Fibroblast of villous mesenchyme (primary cell): ENCODE results near the gene NT5C1B. TPM values are rescaled to one million over a fixed set of nuclear protein-coding genes. Genes with fewer than 3 reads are reported as not detected.

ENCODE experiments used
- DNase-seq: peaks from one replicate; pipeline ENCODE4 v3.0.0-alpha.2; 2010; ENCODE audit warnings: low read depth
- H3K4me3 ChIP-seq: 2 replicates; pipeline ENCODE4 v1.5.1; 2011; ENCODE audit warnings: low read depth, mild to moderate bottlenecking, low read length
- total RNA-seq: library from RNA; depleted of rRNA; stranded (reverse); fragments of >200 nt; gene quantifications from 2 replicates; pipeline ENCODE4 v1.2.3, GENCODE V29; 2012
- TF ChIP-seq, protein P1 (sequence below): IDR thresholded peaks from 2 replicates; pipeline ENCODE4 v1.5.1; 2012; ENCODE audit warnings: low read depth, mild to moderate bottlenecking, low read length; ENCODE audit not compliant: insufficient read depth

The NT5C1B gene
- total RNA-seq, 1 donor: not detected

DNA sequence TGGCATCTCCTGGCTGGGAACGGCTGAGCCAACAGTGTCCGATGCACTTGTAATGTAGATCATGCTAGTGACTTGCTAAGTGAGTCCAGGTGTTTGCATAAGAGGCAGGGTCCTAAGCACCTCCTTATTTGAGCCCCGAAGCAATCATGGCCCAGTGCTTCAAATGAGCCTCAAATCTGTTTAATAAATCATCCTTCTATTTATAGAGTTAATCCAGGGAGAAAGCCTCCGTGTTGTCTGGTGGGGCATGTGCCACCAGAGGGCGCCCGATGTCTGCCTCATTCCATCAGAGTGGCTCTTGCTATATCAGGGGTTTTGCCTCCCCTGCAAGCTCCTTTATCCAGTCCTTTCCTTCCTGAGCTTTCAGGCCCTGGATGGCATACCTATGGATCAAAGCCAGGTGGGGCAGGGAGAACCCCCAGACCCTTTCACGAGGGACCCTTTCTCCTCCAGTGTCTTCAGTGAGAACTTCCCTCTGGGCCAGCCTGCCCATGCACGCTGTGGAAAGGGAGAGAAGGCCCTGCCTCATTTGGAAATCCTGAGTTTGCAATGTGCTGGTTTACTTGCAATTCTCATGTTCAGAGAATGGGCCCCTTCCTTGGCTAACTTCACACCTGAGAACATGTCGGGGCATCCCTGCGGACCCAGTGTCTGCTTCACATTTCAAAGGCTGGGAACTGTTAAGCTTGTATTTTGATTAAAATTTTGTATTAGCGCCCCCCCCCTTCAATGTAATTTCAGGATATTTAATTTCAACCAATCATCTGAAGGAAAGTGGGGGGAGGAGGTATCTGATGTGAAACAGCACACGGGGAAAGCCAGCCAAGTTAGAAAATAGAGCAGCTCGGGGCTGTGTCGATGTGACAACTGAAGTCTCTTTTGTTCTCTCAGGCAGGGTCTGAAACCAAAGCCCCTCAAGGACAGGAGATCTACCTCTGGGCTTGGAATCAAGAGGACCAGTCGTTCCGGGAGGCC lies 68.6 kb downstream of the NT5C1B start:
- DNase-seq: peak; percentile 82
- H3K4me3 ChIP-seq: no peak overlapping the region
- TF ChIP-seq, protein P1, sequence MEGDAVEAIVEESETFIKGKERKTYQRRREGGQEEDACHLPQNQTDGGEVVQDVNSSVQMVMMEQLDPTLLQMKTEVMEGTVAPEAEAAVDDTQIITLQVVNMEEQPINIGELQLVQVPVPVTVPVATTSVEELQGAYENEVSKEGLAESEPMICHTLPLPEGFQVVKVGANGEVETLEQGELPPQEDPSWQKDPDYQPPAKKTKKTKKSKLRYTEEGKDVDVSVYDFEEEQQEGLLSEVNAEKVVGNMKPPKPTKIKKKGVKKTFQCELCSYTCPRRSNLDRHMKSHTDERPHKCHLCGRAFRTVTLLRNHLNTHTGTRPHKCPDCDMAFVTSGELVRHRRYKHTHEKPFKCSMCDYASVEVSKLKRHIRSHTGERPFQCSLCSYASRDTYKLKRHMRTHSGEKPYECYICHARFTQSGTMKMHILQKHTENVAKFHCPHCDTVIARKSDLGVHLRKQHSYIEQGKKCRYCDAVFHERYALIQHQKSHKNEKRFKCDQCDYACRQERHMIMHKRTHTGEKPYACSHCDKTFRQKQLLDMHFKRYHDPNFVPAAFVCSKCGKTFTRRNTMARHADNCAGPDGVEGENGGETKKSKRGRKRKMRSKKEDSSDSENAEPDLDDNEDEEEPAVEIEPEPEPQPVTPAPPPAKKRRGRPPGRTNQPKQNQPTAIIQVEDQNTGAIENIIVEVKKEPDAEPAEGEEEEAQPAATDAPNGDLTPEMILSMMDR: peak; percentile 90

DNA sequence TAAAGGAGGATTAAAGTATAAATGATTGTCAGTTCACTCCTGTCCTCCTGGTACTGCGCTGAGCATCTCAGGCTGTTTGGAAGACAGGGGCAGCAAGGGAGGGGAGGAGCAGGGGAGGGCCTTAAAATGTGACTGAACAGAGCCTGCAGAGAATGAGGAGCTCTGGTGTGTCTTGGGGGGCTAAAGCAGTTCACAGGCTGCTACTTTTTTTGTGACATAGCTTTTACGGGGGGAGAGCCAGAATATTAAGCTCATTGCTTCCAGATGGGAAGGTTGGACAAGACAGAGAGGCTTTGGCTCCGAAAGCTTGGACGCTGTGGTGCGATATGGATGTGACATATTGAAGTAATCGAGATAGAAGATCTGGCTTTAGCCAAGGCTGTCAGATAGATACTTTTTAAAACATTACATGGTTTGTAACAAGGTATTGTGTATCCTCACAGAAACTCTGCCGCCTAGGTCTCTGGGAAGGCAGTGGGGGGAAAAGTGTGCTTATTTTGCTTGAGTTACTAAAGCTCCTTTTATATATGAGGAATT lies 69.4 kb downstream of the NT5C1B start:
- DNase-seq: no peak
- H3K4me3 ChIP-seq: no peak overlapping the region
- TF ChIP-seq, protein P1: no peak

DNA sequence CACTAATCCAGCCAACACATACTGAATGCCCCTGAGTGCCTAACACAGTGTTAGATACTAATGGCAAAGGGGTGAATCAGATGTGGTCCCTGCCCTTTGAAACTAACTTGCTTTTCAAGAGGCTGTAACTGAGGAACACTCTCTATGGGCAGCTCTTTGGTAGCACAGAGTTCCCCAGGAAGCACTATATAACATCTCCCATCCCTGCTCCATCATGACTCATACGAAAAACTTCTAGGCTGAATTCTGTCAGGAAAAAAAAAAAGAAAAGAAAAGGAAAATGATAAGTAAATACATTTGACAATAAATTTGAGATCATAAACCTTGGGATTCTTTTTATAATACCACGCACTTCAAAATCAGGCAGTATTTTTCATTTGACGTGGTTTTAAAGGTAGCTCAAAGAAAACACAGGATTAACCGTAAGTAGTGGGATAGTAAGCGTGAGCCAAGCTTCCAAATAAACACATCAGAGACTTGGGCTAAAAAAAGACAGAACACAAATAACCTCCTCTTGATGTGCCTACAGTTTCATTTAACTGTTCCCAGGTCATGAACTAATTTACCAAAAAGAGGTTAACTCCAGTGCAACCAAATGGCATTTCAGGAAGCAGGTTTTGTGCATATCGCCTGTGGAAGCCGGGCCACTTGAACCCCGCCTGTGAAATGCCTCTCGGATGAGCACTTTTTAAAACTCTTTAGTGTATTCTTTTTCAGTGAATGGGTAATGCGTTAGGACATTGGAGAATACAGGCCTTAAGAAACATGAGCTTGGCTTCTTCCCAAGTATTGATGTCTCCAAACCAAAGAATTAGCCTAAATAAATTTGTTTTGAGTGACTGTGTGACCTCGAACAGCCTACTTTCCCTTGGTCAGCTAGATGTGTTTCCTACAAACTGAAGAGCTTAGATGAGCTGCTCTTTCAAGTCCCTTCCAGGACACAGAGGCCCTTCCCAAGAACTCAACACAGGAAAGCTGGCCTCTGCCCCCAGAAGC lies 71.0 kb downstream of the NT5C1B start:
- no peak overlapping the region for H3K4me3 ChIP-seq
- TF ChIP-seq, protein P1: no peak
- peak; percentile 68 for DNase-seq

DNA sequence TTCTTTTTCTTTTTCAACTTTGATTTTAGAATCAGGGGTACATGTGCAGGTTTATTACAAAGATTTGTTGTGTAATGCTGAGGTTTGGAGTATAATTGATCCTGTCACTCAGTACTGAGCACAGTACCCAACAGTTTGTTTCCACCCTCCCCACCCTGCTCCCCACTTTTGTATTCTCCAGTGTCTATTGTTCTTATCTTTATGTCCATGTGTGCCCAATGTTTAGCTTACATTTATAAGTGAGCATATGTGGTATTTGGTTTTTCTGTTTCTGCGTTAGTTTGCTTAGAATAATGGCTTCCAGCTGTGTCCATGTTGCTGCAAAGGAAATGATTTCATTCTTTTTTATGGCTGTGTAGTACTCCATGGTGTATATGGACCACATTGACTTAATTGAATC lies 72.0 kb downstream of the NT5C1B start:
- no peak for DNase-seq
- TF ChIP-seq, protein P1: no peak
- H3K4me3 ChIP-seq: no peak overlapping the region

DNA sequence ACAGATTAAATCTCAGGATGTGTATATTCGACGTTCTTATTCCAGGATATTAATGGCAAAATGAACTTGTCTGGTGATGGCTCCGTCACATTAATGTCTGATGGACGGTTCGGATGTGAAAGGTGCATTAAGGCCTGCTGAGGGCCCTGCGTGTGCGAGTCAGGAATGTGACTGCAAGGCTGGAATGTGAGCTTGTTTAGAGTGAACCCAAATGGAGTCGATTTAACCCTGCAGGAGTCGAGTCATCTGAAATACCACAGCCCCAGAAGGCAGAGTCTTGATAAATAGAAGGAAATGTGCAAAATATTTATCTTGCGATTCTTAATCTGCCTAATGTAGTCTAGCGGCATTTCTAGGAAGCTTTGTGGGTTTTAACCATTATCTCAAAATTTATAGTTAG lies 73.3 kb downstream of the NT5C1B start:
- no peak overlapping the region for H3K4me3 ChIP-seq
- TF ChIP-seq, protein P1: no peak
- DNase-seq: peak; percentile 94
